Activated CD4-positive, alpha-beta T cell treated with anti-CD3 and anti-CD28 coated beads, Interleukin-2, amount 50 U/mL, for 24 hours (primary cell): ENCODE data around the gene OR51B5.
"Not testable (repeated sequence)": the region's sequence is repeated elsewhere in the genome, so short reads cannot be mapped to it uniquely, and the experiment has no call there.

Source experiments
- DNase-seq, 2 donors: peaks; one replicate each; pipeline ENCODE4 v3.0.0-alpha.2; 2020; ENCODE audit warnings: low read depth in 1 of 2, low spot score in 1 of 2

The OR51B5 gene

GRCh38 chr11:5343474-5344335 lies at the start of gene OR51B5:
TSS of gene OR51B5 (minus strand) at chr11:5343524. CDS start at chr11:5343524, 0 bp downstream.
- no peak for DNase-seq

- no peak for DNase-seq
These were observed 46.9 kb upstream of the OR51B5 start for GRCh38 chr11:5390210-5390609.

- DNase-seq = no peak
These were observed 41.0 kb upstream of the OR51B5 start for GRCh38 chr11:5384335-5384734.

GRCh38 chr11:5383576-5383975 lies 40.3 kb upstream of the OR51B5 start, which contains the start of gene OR51M1:
TSS of gene OR51M1 (plus strand) at chr11:5383812. CDS start at chr11:5389399, 5,587 bp downstream.
- DNase-seq = no peak

GRCh38 chr11:5380740-5381342 lies 37.5 kb upstream of the OR51B5 start:
- peak in 1 of 2 donors; percentile 2 for DNase-seq

- no peak for DNase-seq
These were observed 26.5 kb upstream of the OR51B5 start for GRCh38 chr11:5369789-5370188.

- no peak for DNase-seq
These were observed 25.2 kb upstream of the OR51B5 start for GRCh38 chr11:5368502-5369043.

GRCh38 chr11:5367448-5368074 lies 24.2 kb upstream of the OR51B5 start:
- no peak for DNase-seq

GRCh38 chr11:5366856-5367255 lies 23.5 kb upstream of the OR51B5 start:
- DNase-seq = no peak

- not testable (repeated sequence) for DNase-seq
These were observed 23.0 kb upstream of the OR51B5 start for GRCh38 chr11:5366365-5366764.

- no peak for DNase-seq
These were observed 20.9 kb upstream of the OR51B5 start for GRCh38 chr11:5364214-5364613.

- DNase-seq = no peak
These were observed 20.4 kb upstream of the OR51B5 start for GRCh38 chr11:5363679-5364078.

- DNase-seq = no peak
These were observed 18.8 kb upstream of the OR51B5 start for GRCh38 chr11:5362017-5362625.

GRCh38 chr11:5356031-5356430 lies 12.7 kb upstream of the OR51B5 start:
- DNase-seq = not testable (repeated sequence)

- no peak for DNase-seq
These were observed 7.9 kb upstream of the OR51B5 start, which contains the start of gene OR51B6 for GRCh38 chr11:5351208-5351607. TSS of gene OR51B6 (plus strand) at chr11:5351508. CDS start at chr11:5351508, 0 bp downstream.

- no peak for DNase-seq
These were observed 6.2 kb upstream of the OR51B5 start for GRCh38 chr11:5349550-5349949.

- no peak for DNase-seq
These were observed 5.3 kb upstream of the OR51B5 start for GRCh38 chr11:5348551-5349194.

GRCh38 chr11:5345831-5346230 lies 2.5 kb upstream of the OR51B5 start:
- DNase-seq = no peak

- DNase-seq = no peak
These were observed 3.5 kb downstream of the OR51B5 start for GRCh38 chr11:5339771-5340322.

GRCh38 chr11:5337253-5337652 lies 6.1 kb downstream of the OR51B5 start:
- not testable (repeated sequence) for DNase-seq
